AG09309 (cell line): ENCODE data around the gene PDE6A.

Experiments used
- DNase-seq: peaks from one replicate; pipeline ENCODE4 v3.0.0-alpha.2; 2010; ENCODE audit warnings: low read depth
- H3K4me3 ChIP-seq: 2 replicates; pipeline ENCODE4 v1.5.1; 2011; ENCODE audit warnings: mild to moderate bottlenecking, low read depth, low read length, moderate library complexity; ENCODE audit not compliant: control insufficient read depth
- CTCF ChIP-seq: IDR thresholded peaks from 2 replicates; pipeline ENCODE4 v1.5.1; 2011; ENCODE audit warnings: mild to moderate bottlenecking, low read depth, low read length, inconsistent platforms; ENCODE audit not compliant: insufficient read depth, control insufficient read depth; ENCODE audit errors: missing control alignments

Gene PDE6A

GRCh38 chr5:149904977-149905376 is 39.6 kb downstream of the PDE6A start:
- no peak for TF ChIP-seq CTCF
- H3K4me3 ChIP-seq = no peak overlapping the region
- no peak for DNase-seq

GRCh38 chr5:149904293-149904886 is 40.2 kb downstream of the PDE6A start:
- no peak for TF ChIP-seq CTCF
- no peak for DNase-seq

GRCh38 chr5:149903404-149903803 is 41.2 kb downstream of the PDE6A start:
- DNase-seq = no peak
- TF ChIP-seq CTCF = no peak
- no peak overlapping the region for H3K4me3 ChIP-seq

More at GRCh38 chr5:149904293-149904886, 40.2 kb downstream of the PDE6A start:
- no peak overlapping the region for H3K4me3 ChIP-seq

- H3K4me3 ChIP-seq = no peak overlapping the region
- DNase-seq = no peak
- TF ChIP-seq CTCF = no peak
Observed at GRCh38 chr5:149902177-149902576, 42.4 kb downstream of the PDE6A start.

- DNase-seq = no peak
- TF ChIP-seq CTCF = no peak
- H3K4me3 ChIP-seq = no peak overlapping the region
Observed at GRCh38 chr5:149901511-149901910, 43.1 kb downstream of the PDE6A start.

- TF ChIP-seq CTCF = no peak
- no peak for DNase-seq
Observed at GRCh38 chr5:149900390-149900789, 44.2 kb downstream of the PDE6A start.

GRCh38 chr5:149898811-149899210 is 45.8 kb downstream of the PDE6A start:
- DNase-seq = no peak
- H3K4me3 ChIP-seq = no peak overlapping the region
- no peak for TF ChIP-seq CTCF

More at GRCh38 chr5:149900390-149900789, 44.2 kb downstream of the PDE6A start:
- no peak overlapping the region for H3K4me3 ChIP-seq
